Measurements from ENCODE around the gene FES.
"Not testable (repeated sequence)": the region's sequence is repeated elsewhere in the genome, so short reads cannot be mapped to it uniquely, and the experiment has no call there.

Gene FES

DNA sequence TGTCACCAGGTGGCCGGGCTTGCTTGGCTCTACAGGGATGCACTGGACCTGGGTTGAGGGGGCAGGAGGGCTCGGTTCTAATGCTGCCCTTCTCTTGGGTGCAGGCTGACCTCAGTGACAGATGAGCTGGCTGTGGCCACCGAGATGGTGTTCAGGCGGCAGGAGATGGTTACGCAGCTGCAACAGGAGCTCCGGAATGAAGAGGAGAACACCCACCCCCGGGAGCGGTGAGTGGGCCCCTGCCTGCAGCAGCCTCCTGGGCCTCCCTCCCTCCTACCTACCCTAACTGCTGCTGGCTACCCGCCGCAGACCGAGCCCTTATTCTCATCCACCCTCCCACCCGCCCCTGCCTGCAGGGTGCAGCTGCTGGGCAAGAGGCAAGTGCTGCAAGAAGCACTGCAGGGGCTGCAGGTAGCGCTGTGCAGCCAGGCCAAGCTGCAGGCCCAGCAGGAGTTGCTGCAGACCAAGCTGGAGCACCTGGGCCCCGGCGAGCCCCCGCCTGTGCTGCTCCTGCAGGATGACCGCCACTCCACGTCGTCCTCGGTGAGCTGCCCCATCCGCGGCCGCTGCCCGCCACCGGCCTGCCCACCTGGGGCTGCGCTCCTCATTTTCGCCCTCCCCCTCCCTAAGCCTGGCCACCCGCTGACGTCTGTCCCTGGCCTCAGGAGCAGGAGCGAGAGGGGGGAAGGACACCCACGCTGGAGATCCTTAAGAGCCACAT is 5.6 kb downstream of the FES start:
- Mint-ChIP-seq H3K4me3 (no peak overlapping the region), H3K4me1 (peaks cover 23% of the 10 kb centered on the region), H3K9me3 (no peaks in the 10 kb centered on the region), H3K27ac (no peak overlapping the region), H3K27me3 (peaks cover 5% of the 10 kb centered on the region)
- ATAC-seq (no peak), DNase-seq (no peak)

DNA sequence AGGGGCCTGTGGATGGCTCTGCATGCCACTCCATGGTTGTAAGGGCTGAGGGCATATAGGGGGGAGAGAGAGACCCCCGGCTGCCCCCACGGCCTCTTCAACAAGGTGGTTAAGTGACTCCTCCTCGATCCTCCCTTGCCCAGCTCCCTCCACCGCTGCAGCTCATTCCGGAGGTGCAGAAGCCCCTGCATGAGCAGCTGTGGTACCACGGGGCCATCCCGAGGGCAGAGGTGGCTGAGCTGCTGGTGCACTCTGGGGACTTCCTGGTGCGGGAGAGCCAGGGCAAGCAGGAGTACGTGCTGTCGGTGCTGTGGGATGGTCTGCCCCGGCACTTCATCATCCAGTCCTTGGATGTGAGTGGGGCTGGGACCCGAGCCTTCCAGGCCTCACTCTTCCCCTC is 6.5 kb downstream of the FES start:
- H3K4me3 Mint-ChIP-seq, result no peak overlapping the region
- no peaks in the 10 kb centered on the region for H3K9me3 Mint-ChIP-seq
- H3K4me1 Mint-ChIP-seq, result peaks cover 13% of the 10 kb centered on the region
- H3K27ac Mint-ChIP-seq, result peak overlapping the region in 1 of 2 donors; percentile 83
- ATAC-seq (no peak), DNase-seq (no peak)
- no peaks in the 10 kb centered on the region for H3K27me3 Mint-ChIP-seq

DNA sequence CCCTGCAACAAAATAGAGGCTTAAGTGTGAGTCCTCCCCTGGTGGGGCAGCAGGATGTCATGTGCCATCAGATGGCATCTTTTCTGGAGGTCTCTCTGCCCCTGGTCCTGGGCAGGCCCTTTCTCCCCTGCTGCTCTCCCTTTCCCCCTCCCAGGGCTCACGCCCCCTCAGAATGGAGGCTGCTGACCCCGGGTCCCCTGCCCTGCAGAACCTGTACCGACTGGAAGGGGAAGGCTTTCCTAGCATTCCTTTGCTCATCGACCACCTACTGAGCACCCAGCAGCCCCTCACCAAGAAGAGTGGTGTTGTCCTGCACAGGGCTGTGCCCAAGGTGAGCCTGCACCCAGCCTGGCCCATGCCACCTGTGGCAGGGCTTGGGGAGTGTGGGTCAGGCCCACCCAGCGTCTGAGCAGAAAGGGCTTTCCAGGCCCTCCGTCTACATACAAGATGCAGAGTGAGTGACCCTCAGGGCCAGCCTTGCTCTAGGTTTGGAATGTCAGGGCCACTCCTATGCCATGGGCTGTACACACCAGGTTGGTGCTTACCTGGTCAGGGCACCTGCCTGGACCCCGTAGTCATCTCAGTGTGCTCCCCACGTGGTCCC is 7.1 kb downstream of the FES start:
- Mint-ChIP-seq H3K4me3 (no peak overlapping the region), H3K27ac (no peak overlapping the region), H3K27me3 (no peaks in the 10 kb centered on the region), H3K4me1 (peaks cover 7% of the 10 kb centered on the region), H3K9me3 (no peaks in the 10 kb centered on the region)
- no peak for DNase-seq
- no peak for ATAC-seq

- H3K27me3 Mint-ChIP-seq, result no peaks in the 10 kb centered on the region
- H3K4me3 Mint-ChIP-seq, result no peak overlapping the region
- ATAC-seq (no peak), DNase-seq (no peak)
- H3K27ac Mint-ChIP-seq, result no peak overlapping the region
- peaks cover 6% of the 10 kb centered on the region for H3K4me1 Mint-ChIP-seq
- H3K9me3 Mint-ChIP-seq, result no peaks in the 10 kb centered on the region
Observed at GRCh38 chr15:90892023-90892422, 7.7 kb downstream of the FES start.

GRCh38 chr15:90892498-90893174 is 8.3 kb downstream of the FES start:
- no peak for ATAC-seq
- Mint-ChIP-seq H3K9me3 (no peaks in the 10 kb centered on the region), H3K4me3 (no peak overlapping the region), H3K4me1 (peaks cover 6% of the 10 kb centered on the region), H3K27me3 (no peaks in the 10 kb centered on the region), H3K27ac (no peak overlapping the region)
- no peak for DNase-seq

- peak; percentile 22 for ATAC-seq
- Mint-ChIP-seq H3K27ac (peak overlapping the region in 1 of 2 donors; percentile 42), H3K4me3 (no peak overlapping the region), H3K4me1 (peaks cover 6% of the 10 kb centered on the region), H3K9me3 (no peaks in the 10 kb centered on the region), H3K27me3 (no peaks in the 10 kb centered on the region)
- peak in 1 of 2 donors; percentile 30 for DNase-seq
Observed at GRCh38 chr15:90893175-90894090, 9.1 kb downstream of the FES start.

- H3K4me1 Mint-ChIP-seq, result no peaks in the 10 kb centered on the region
- H3K9me3 Mint-ChIP-seq, result no peaks in the 10 kb centered on the region
- H3K27ac Mint-ChIP-seq, result no peak overlapping the region
- H3K4me3 Mint-ChIP-seq, result no peak overlapping the region
- H3K27me3 Mint-ChIP-seq, result no peaks in the 10 kb centered on the region
- no peak for ATAC-seq
- no peak for DNase-seq
Observed at GRCh38 chr15:90895571-90896117, 11.3 kb downstream of the FES start.

- H3K27ac Mint-ChIP-seq, H3K9me3 Mint-ChIP-seq, DNase-seq, H3K27me3 Mint-ChIP-seq, ATAC-seq, H3K4me3 Mint-ChIP-seq: not testable (repeated sequence)
- H3K4me1 Mint-ChIP-seq, result peaks cover 12% of the 10 kb centered on the region
Observed at GRCh38 chr15:90897131-90897655, 12.9 kb downstream of the FES start.

DNA sequence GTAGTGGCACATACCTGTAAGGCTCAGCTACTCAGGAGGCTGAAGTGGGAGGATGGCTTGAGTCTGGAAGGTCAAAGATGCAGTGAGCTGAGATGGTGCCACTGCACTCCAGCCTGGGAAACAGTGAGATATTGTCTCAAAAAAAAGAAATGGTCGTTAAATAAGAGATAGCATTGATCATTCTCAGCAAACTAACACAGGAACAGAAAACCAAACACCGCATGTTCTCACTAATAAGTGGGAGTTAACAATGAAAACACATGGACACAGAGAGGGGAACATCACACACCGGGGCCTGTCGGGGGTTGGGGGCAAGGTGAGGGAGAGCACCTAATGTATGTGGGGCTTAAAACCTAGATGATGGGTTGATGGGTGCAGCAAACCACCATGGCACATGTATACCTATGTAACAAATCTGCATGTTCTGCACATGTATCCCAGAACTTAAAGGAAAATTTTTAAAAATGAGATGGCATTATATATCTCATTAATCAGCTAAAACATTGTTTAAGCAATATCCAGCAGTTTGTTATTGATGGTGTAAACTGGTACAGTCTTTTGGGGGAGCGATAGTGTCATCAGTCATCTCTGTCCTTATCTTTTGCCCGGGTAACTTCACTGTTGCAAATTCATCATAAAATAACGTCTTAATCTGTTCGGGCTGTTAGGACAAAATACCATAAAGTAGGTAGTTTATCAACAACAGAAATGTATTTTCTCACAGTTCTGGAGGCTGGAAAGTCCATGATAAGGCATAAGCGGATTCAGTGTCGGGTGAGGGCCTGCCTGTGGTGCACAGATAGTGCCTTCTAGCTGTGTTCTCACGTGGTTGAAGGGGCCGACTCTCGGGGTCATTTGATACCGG is 17.1 kb downstream of the FES start:
- no peak for ATAC-seq
- no peaks in the 10 kb centered on the region for H3K27me3 Mint-ChIP-seq
- no peaks in the 10 kb centered on the region for H3K9me3 Mint-ChIP-seq
- H3K27ac Mint-ChIP-seq, result peak overlapping the region; percentile 48 to 93
- no peak for DNase-seq
- H3K4me1 Mint-ChIP-seq, result peaks cover 35% of the 10 kb centered on the region
- peak overlapping the region; percentile 82 to 84 for H3K4me3 Mint-ChIP-seq

GRCh38 chr15:90902040-90902839 is 17.9 kb downstream of the FES start:
- Mint-ChIP-seq H3K4me3 (peak overlapping the region; percentile 82 to 84), H3K27me3 (no peaks in the 10 kb centered on the region), H3K9me3 (no peaks in the 10 kb centered on the region), H3K4me1 (peaks cover 35% of the 10 kb centered on the region), H3K27ac (peak overlapping the region; percentile 74 to 93)
- DNase-seq (peak; percentile 79 to 80), ATAC-seq (peak; percentile 80)

DNA sequence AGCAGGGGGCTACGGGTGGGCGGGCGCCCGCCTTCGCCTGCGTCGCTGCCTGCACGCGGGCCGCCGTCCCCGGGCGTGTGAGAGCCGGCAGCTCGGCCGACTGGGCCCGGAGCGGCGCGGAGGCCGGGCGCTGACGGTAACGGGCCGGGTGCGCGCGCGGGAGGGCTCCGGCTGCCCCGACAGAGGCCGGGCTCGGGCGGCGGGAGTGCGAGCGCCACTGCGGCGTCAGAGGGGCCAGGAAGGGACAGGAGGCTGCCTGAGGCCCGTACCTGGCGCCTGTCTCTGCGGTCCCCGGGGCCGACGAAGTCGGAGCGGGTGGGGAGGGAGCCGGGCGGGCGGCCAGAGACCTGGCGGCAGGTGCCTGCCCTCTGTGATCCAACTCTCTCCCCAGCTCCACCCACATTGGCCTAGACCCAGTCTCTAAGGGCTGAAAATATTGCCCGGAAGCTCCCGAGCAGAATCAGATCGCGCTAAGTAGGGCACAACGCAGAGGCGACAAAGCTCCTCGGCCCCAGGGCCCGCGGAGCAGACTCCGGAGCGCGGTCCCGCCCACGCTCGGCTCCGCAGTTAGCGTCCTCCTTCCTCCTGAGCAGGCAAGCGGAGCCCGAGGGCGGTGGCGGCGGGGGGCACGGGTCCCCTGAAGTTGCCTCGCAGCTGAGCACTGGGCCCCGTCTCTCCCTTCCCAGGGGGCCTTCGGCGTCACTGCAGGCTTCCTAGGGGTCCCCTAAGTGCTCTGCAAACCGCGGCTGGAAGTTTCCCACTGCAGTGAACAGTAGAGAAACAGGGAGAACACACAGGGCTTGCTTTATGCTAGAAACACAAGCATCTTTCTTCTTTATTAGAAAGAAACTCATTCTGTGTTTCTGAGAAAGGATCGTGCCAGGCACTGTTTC is 18.8 kb downstream of the FES start, which contains the start of gene MAN2A2:
Gene MAN2A2, plus strand, starts transcription at position 463 of the 893 bp plus-strand sequence. CDS start 906 bp downstream, outside the sequence.
- DNase-seq (peak; percentile 82 to 84), ATAC-seq (peak; percentile 78)
- no peaks in the 10 kb centered on the region for H3K27me3 Mint-ChIP-seq
- peak within 1 kb of the TSS; percentile 93 to 99 for H3K4me3 Mint-ChIP-seq
- H3K4me1 Mint-ChIP-seq, result peaks cover 35% of the 10 kb centered on the region
- H3K27ac Mint-ChIP-seq, result peak within 1 kb of the TSS; percentile 93 to 97
- H3K9me3 Mint-ChIP-seq, result no peaks in the 10 kb centered on the region

- Mint-ChIP-seq H3K27ac (peak overlapping the region; percentile 88 to 97), H3K27me3 (no peaks in the 10 kb centered on the region), H3K9me3 (no peaks in the 10 kb centered on the region), H3K4me1 (peaks cover 35% of the 10 kb centered on the region), H3K4me3 (peak overlapping the region; percentile 93 to 99)
- ATAC-seq (no peak), DNase-seq (no peak)
Observed at GRCh38 chr15:90903733-90904536, 19.6 kb downstream of the FES start.
